Esophagus muscularis mucosa (tissue), 4 donors: ENCODE data around the gene CCDC158. TPM values are rescaled to one million over a fixed set of nuclear protein-coding genes. Genes with fewer than 3 reads are reported as not detected.

Experiments used
- DNase-seq: peaks from one replicate; pipeline ENCODE4 v3.0.0-alpha.2; 2017; ENCODE audit errors: extremely low spot score
- H3K27ac ChIP-seq, 4 donors: fragments of 200-600 bp; sonication (generic); replicated peaks in 1 of 4; 1 replicate in 3 of 4; 2 replicates in 1 of 4; pipeline ENCODE4 v1.5.1; 2016 to 2019; ENCODE audit warnings: mild to moderate bottlenecking in 1 of 4
- H3K27me3 ChIP-seq, 4 donors: fragments of 200-600 bp; sonication (generic); one replicate each; pipeline versions ENCODE4 v1.5.1 to v1.6.0; 2016 to 2019
- H3K36me3 ChIP-seq, 4 donors: fragments of 200-600 bp; sonication (generic); one replicate each; pipeline ENCODE4 v1.5.1; 2016 to 2019
- H3K4me1 ChIP-seq, 4 donors: fragments of 200-600 bp; sonication (generic); one replicate each; pipeline ENCODE4 v1.5.1; 2016 to 2019
- H3K4me3 ChIP-seq, 4 donors: fragments of 200-600 bp; sonication (generic); 1 replicate in 2 of 4; 2 replicates in 2 of 4; pipeline ENCODE4 v1.5.1; 2016 to 2019; ENCODE audit warnings: mild to moderate bottlenecking in 4 of 4, moderate library complexity in 1 of 4
- H3K9me3 ChIP-seq, 4 donors: fragments of 200-600 bp; sonication (generic); 1 replicate in 3 of 4; 2 replicates in 1 of 4; pipeline ENCODE4 v1.5.1; 2016 to 2019
- EP300 ChIP-seq: sonication (generic); formaldehyde crosslinking; IDR thresholded peaks from one replicate; pipeline ENCODE4 v1.6.1; 2017; ENCODE audit warnings: antibody characterized with exemption
- POLR2A ChIP-seq: fragments of 450-650 bp; IDR thresholded peaks from one replicate; pipeline ENCODE4 v1.6.1; 2017; ENCODE audit warnings: antibody characterized with exemption, moderate library complexity, mild to moderate bottlenecking, low read depth
- POLR2AphosphoS5 ChIP-seq, 2 donors: sonication (generic); formaldehyde crosslinking; IDR thresholded peaks; one replicate each; pipeline ENCODE4 v1.6.1; 2017; ENCODE audit warnings: antibody characterized with exemption in 2 of 2
- WGBS: methylation state at CpG from one replicate; pipeline ENCODE4 v1.1.5; 2018; 5-methylcytosine and 5-hydroxymethylcytosine counted together
- intact Hi-C: fragments of 100-400 bp; cut with DNase I; formaldehyde crosslinking; loops from one replicate; pipeline ENCODE4 v1.15.1; 2023
- total RNA-seq, 4 donors: library from RNA; depleted of rRNA; stranded (reverse); fragments of >200 nt; gene quantifications; one replicate each; pipeline versions ENCODE4 v1.1.0 to v1.2.1, GENCODE V29; 2016
- TF ChIP-seq, protein P1 (sequence below), 3 experiments: fragments of 200-600 bp in 2 of 3; fragments of 450-650 bp in 1 of 3; sonication (generic) in 2 of 3; IDR thresholded peaks; one replicate each; pipeline ENCODE4 v1.5.1; 2017 to 2019; ENCODE audit warnings: antibody characterized with exemption in 3 of 3, mild to moderate bottlenecking in 2 of 3, moderate library complexity in 1 of 3

CCDC158 gene
- total RNA-seq, 4 donors from 2014 or later = 0.66 to 1.8 (median 1.3) TPM

- 68% methylated on average over 1 of the region's 1 CpG for WGBS
- H3K4me1 ChIP-seq = no peaks in the 10 kb centered on the region
- intact Hi-C loops = no loop called here
- H3K27me3 ChIP-seq = no peaks in the 10 kb centered on the region
- TF ChIP-seq POLR2A = no peak
- TF ChIP-seq EP300 = no peak
- TF ChIP-seq, protein P1, sequence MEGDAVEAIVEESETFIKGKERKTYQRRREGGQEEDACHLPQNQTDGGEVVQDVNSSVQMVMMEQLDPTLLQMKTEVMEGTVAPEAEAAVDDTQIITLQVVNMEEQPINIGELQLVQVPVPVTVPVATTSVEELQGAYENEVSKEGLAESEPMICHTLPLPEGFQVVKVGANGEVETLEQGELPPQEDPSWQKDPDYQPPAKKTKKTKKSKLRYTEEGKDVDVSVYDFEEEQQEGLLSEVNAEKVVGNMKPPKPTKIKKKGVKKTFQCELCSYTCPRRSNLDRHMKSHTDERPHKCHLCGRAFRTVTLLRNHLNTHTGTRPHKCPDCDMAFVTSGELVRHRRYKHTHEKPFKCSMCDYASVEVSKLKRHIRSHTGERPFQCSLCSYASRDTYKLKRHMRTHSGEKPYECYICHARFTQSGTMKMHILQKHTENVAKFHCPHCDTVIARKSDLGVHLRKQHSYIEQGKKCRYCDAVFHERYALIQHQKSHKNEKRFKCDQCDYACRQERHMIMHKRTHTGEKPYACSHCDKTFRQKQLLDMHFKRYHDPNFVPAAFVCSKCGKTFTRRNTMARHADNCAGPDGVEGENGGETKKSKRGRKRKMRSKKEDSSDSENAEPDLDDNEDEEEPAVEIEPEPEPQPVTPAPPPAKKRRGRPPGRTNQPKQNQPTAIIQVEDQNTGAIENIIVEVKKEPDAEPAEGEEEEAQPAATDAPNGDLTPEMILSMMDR (IDR thresholded peaks at IDR 0.05) = no peak
- no peak for TF ChIP-seq POLR2AphosphoS5 (IDR thresholded peaks at IDR 0.05)
- H3K4me3 ChIP-seq = no peak overlapping the region
- H3K27ac ChIP-seq = no peak overlapping the region
- no peak for DNase-seq
- no peaks in the 10 kb centered on the region for H3K36me3 ChIP-seq
- no peaks in the 10 kb centered on the region for H3K9me3 ChIP-seq
These were observed 142.4 kb downstream of the CCDC158 start for GRCh38 chr4:76278583-76278982.

GRCh38 chr4:76277667-76278066 is 143.3 kb downstream of the CCDC158 start:
- Histone ChIP-seq H3K27me3 (no peaks in the 10 kb centered on the region), H3K36me3 (no peaks in the 10 kb centered on the region), H3K27ac (no peak overlapping the region), H3K4me1 (no peaks in the 10 kb centered on the region), H3K4me3 (no peak overlapping the region), H3K9me3 (no peaks in the 10 kb centered on the region)
- intact Hi-C loops = no loop called here
- WGBS = 72% methylated on average over 1 of the region's 1 CpG
- no peak for DNase-seq
- no peak for TF ChIP-seq EP300
- TF ChIP-seq POLR2AphosphoS5 (IDR thresholded peaks at IDR 0.05) = no peak
- TF ChIP-seq, protein P1 (IDR thresholded peaks at IDR 0.05) = no peak
- no peak for TF ChIP-seq POLR2A

DNA sequence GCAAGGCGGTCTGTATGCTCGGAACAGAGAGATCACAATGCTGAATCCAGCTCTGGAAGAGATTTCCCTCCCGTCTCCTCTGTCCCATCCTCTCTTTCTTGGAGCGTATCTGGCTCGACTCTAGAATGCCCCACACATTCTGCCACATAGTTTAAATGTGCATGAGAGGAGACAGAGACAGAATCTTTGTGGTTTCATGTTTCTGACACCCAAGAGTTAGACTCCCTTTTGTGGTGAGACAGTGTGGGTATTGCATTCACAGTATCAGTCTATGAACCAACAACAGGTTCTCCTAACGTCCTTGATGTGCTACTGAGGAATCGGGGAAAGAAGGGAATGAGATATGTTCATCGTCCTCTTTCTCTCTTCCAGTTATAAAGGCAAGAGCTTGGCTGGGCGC is 144.1 kb downstream of the CCDC158 start:
- Histone ChIP-seq H3K36me3 (no peaks in the 10 kb centered on the region), H3K27me3 (no peaks in the 10 kb centered on the region), H3K27ac (no peak overlapping the region), H3K9me3 (no peaks in the 10 kb centered on the region), H3K4me1 (no peaks in the 10 kb centered on the region), H3K4me3 (no peak overlapping the region)
- no peak for TF ChIP-seq POLR2AphosphoS5 (IDR thresholded peaks at IDR 0.05)
- no peak for TF ChIP-seq EP300
- no peak for TF ChIP-seq POLR2A
- TF ChIP-seq, protein P1 (IDR thresholded peaks at IDR 0.05) = no peak
- DNase-seq = no peak
- intact Hi-C loops = no loop called here
- 86% methylated on average over 9 of the region's 9 CpGs for WGBS

GRCh38 chr4:76275486-76276124 is 145.3 kb downstream of the CCDC158 start:
- Histone ChIP-seq H3K27ac (no peak overlapping the region), H3K27me3 (no peaks in the 10 kb centered on the region), H3K9me3 (no peaks in the 10 kb centered on the region), H3K4me1 (no peaks in the 10 kb centered on the region), H3K4me3 (no peak overlapping the region), H3K36me3 (no peaks in the 10 kb centered on the region)
- intact Hi-C loops = no loop called here
- TF ChIP-seq EP300 (no peak), POLR2AphosphoS5 (IDR thresholded peaks at IDR 0.05) (no peak), POLR2A (no peak)
- TF ChIP-seq, protein P1 (IDR thresholded peaks at IDR 0.05) = no peak
- no peak for DNase-seq
- WGBS = 78% methylated on average over 3 of the region's 3 CpGs

GRCh38 chr4:76272999-76273398 is 147.9 kb downstream of the CCDC158 start:
- intact Hi-C loops = no loop called here
- Histone ChIP-seq H3K27me3 (no peaks in the 10 kb centered on the region), H3K36me3 (no peaks in the 10 kb centered on the region), H3K27ac (no peak overlapping the region), H3K4me3 (no peak overlapping the region), H3K4me1 (no peaks in the 10 kb centered on the region), H3K9me3 (no peaks in the 10 kb centered on the region)
- 81% methylated on average over 5 of the region's 5 CpGs for WGBS
- TF ChIP-seq, protein P1 (IDR thresholded peaks at IDR 0.05) = no peak
- TF ChIP-seq EP300 (no peak), POLR2AphosphoS5 (IDR thresholded peaks at IDR 0.05) (no peak), POLR2A (no peak)
- no peak for DNase-seq
